Measurements from ENCODE around the gene MCC.

- TF ChIP-seq CTBP1 (IDR thresholded peaks at IDR 0.05; ENCODE audit: borderline replicate concordance) (no peak), FOXM1 (IDR thresholded peaks at IDR 0.05; ENCODE audit: borderline replicate concordance) (no peak), SUZ12 (IDR thresholded peaks at IDR 0.05) (no peak), TARDBP (IDR thresholded peaks at IDR 0.05) (no peak), NFRKB (IDR thresholded peaks at IDR 0.05) (no peak), ARNT (IDR thresholded peaks at IDR 0.05) (no peak), FOXK2 (IDR thresholded peaks at IDR 0.05) (no peak)
Observed at GRCh38 chr5:113214606-113215323, 273.5 kb downstream of the MCC start.
